ENCODE results near the gene MSH3. TPM values are rescaled to one million over a fixed set of nuclear protein-coding genes. Genes with fewer than 3 reads are reported as not detected.
A peak's percentile ranks its signal among the peaks of the same experiment; 100 is the strongest.
"Not testable (repeated sequence)": the region's sequence is repeated elsewhere in the genome, so short reads cannot be mapped to it uniquely, and the experiment has no call there.

The MSH3 gene
- total and polyA plus RNA-seq, 5 donors from 2014 or later = 11.2 to 17.3 (median 13.3) TPM

DNA sequence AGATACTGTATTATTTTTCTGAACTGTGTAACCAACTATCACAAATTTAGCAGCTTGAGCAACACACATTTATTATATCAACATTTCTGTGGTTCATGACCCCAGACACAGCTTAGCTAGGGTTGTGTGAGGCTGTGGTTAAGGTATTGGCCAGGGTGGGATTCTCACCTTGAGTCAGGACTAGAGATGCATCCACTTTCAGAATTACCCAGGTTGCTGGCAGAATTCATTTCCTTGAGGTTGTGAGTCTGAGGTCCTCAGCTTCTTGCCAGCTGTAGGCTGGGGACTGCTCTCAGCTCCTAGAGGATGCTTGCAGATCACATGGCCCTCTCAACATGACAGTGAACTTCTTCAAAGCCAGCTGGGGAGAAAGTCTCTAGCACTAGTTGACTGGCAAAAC lies 183.2 kb downstream of the MSH3 start:
- H3K9me3 Mint-ChIP-seq = peaks cover 0 to 4% (median 0%) of the 10 kb centered on the region in 7 donors
- no peak overlapping the region for H3K4me3 Mint-ChIP-seq
- no peak overlapping the region for H3K4me3 ChIP-seq (ENCODE audit: low read depth, low read length)
- H3K27me3 Mint-ChIP-seq = no peaks in the 10 kb centered on the region
- peaks cover 10% of the 10 kb centered on the region for H3K36me3 Mint-ChIP-seq
- peaks cover 2% of the 10 kb centered on the region for H3K36me3 ChIP-seq (ENCODE audit: control insufficient read depth, insufficient read depth, low read length)
- H3K4me1 Mint-ChIP-seq = peaks cover 9 to 21% (median 16%) of the 10 kb centered on the region in 4 donors
- no peaks in the 10 kb centered on the region for H3K27me3 ChIP-seq (ENCODE audit: control insufficient read depth, insufficient read depth, low read length)
- ATAC-seq (ENCODE audit: low read depth in 2 of 2) (no peak), DNase-seq (peak in 1 of 3 donors; percentile 27)
- no peaks in the 10 kb centered on the region for H3K4me1 ChIP-seq (ENCODE audit: control insufficient read depth, insufficient read depth, low read length, poor library complexity, severe bottlenecking)
- no peaks in the 10 kb centered on the region for H3K9me3 ChIP-seq (ENCODE audit: control insufficient read depth in 2 of 2, low read length in 2 of 2)
- peak overlapping the region in 2 of 3 donors; percentile 9 to 13 for H3K27ac Mint-ChIP-seq
- H3K27ac ChIP-seq (ENCODE audit: insufficient read depth, low read length, poor library complexity, severe bottlenecking) = no peak overlapping the region

DNA sequence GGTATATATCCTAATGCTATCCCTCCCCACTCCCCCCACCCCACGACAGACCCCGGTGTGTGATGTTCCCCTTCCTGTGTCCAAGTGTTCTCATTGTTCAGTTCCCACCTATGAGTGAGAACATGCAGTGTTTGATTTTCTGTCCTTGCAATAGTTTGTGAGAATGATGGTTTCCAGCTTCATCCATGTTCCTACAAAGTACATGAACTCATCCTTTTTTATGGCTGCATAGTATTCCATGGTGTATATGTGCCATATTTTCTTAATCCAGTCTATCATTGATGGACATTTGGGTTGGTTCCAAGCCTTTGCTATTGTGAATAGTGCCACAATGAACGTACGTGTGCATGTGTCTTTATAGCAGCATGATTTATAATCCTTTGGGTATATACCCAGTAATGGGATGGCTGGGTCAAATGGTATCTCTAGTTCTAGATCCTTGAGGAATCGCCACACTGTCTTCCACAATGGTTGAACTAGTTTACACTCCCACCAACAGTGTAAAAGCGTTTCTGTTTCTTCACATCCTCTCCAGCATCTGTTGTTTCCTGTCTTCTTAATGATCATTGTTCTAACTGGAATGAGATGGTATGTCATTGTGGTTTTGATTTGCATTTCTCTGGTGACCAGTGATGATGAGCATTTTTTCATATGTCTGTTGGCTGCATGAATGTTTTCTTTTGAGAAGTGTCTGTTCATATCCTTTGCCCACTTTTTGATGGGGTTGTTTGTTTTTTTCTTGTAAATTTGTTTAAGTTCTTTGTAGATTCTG lies 186.8 kb downstream of the MSH3 start:
- H3K27me3 ChIP-seq (ENCODE audit: control insufficient read depth, insufficient read depth, low read length); H3K27ac Mint-ChIP-seq; DNase-seq; H3K4me1 ChIP-seq (ENCODE audit: control insufficient read depth, insufficient read depth, low read length, poor library complexity, severe bottlenecking); H3K27ac ChIP-seq (ENCODE audit: insufficient read depth, low read length, poor library complexity, severe bottlenecking); H3K9me3 Mint-ChIP-seq; ATAC-seq (ENCODE audit: low read depth in 2 of 2); H3K36me3 ChIP-seq (ENCODE audit: control insufficient read depth, insufficient read depth, low read length); H3K9me3 ChIP-seq (ENCODE audit: control insufficient read depth in 2 of 2, low read length in 2 of 2); H3K4me3 ChIP-seq (ENCODE audit: low read depth, low read length); H3K4me3 Mint-ChIP-seq; H3K27me3 Mint-ChIP-seq: not testable (repeated sequence)
- Mint-ChIP-seq H3K4me1 (peaks cover 7 to 20% (median 19%) of the 10 kb centered on the region in 4 donors), H3K36me3 (peaks cover 23% of the 10 kb centered on the region)

DNA sequence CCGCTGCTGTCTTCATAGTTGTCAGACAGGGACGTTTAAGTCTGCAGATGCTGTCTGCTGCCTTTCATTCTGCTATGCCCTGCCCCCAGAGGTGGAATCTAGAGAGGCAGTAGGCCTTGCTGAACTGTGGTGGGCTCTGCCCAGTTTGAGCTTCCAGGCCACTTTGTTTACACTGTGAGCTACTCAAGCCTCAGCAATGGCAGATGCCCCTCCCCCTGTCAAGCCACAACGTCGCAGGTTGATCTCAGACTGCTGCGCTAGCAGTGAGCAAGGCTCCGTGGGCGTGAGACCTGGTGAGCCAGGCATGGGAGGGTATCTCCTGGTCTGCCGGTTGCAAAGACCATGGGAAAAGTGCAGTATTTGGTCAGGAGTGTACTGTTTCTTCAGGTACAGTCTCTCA lies 192.0 kb downstream of the MSH3 start:
- peaks cover 12% of the 10 kb centered on the region for H3K36me3 ChIP-seq (ENCODE audit: control insufficient read depth, insufficient read depth, low read length)
- H3K27me3 Mint-ChIP-seq; H3K27me3 ChIP-seq (ENCODE audit: control insufficient read depth, insufficient read depth, low read length); DNase-seq; H3K4me1 ChIP-seq (ENCODE audit: control insufficient read depth, insufficient read depth, low read length, poor library complexity, severe bottlenecking); H3K4me3 ChIP-seq (ENCODE audit: low read depth, low read length); H3K27ac Mint-ChIP-seq; ATAC-seq (ENCODE audit: low read depth in 2 of 2); H3K4me3 Mint-ChIP-seq; H3K27ac ChIP-seq (ENCODE audit: insufficient read depth, low read length, poor library complexity, severe bottlenecking): not testable (repeated sequence)
- peaks cover 0 to 22% (median 11%) of the 10 kb centered on the region in 7 donors for H3K9me3 Mint-ChIP-seq
- peaks cover 5 to 17% (median 10%) of the 10 kb centered on the region in 4 donors for H3K4me1 Mint-ChIP-seq
- H3K36me3 Mint-ChIP-seq = peaks cover 53% of the 10 kb centered on the region
- H3K9me3 ChIP-seq (ENCODE audit: control insufficient read depth in 2 of 2, low read length in 2 of 2) = peaks cover 2 to 22% of the 10 kb centered on the region in 2 experiments

DNA sequence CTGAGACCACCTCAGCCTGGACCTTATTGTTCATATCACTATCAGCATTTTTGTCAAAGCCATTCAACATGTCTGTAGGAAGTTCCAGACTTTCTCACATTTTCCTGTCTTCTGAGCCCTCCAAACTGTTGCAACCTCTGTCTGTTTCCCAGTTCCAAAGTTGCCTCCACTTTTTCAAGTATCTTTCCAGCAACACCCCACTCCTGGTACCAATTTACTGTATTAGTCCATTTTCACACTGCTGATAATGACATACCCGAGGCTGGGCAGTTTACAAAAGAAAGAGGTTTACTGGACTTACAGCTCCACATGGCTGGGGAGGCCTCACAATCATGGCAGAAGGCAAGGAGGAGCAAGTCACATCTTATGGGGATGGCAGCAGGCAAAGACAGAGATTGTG lies 195.7 kb downstream of the MSH3 start:
- Mint-ChIP-seq H3K9me3 (peaks cover 0 to 21% (median 13%) of the 10 kb centered on the region in 7 donors), H3K36me3 (peaks cover 51% of the 10 kb centered on the region), H3K4me3 (peak overlapping the region in 1 of 4 donors; percentile 13), H3K4me1 (peaks cover 5 to 21% (median 8%) of the 10 kb centered on the region in 4 donors)
- H3K27me3 Mint-ChIP-seq; H3K27ac ChIP-seq (ENCODE audit: insufficient read depth, low read length, poor library complexity, severe bottlenecking); H3K27me3 ChIP-seq (ENCODE audit: control insufficient read depth, insufficient read depth, low read length); DNase-seq; ATAC-seq (ENCODE audit: low read depth in 2 of 2); H3K4me1 ChIP-seq (ENCODE audit: control insufficient read depth, insufficient read depth, low read length, poor library complexity, severe bottlenecking); H3K4me3 ChIP-seq (ENCODE audit: low read depth, low read length); H3K27ac Mint-ChIP-seq: not testable (repeated sequence)
- H3K9me3 ChIP-seq (ENCODE audit: control insufficient read depth in 2 of 2, low read length in 2 of 2) = peaks cover 2 to 22% of the 10 kb centered on the region in 2 experiments
- H3K36me3 ChIP-seq (ENCODE audit: control insufficient read depth, insufficient read depth, low read length) = peaks cover 12% of the 10 kb centered on the region

DNA sequence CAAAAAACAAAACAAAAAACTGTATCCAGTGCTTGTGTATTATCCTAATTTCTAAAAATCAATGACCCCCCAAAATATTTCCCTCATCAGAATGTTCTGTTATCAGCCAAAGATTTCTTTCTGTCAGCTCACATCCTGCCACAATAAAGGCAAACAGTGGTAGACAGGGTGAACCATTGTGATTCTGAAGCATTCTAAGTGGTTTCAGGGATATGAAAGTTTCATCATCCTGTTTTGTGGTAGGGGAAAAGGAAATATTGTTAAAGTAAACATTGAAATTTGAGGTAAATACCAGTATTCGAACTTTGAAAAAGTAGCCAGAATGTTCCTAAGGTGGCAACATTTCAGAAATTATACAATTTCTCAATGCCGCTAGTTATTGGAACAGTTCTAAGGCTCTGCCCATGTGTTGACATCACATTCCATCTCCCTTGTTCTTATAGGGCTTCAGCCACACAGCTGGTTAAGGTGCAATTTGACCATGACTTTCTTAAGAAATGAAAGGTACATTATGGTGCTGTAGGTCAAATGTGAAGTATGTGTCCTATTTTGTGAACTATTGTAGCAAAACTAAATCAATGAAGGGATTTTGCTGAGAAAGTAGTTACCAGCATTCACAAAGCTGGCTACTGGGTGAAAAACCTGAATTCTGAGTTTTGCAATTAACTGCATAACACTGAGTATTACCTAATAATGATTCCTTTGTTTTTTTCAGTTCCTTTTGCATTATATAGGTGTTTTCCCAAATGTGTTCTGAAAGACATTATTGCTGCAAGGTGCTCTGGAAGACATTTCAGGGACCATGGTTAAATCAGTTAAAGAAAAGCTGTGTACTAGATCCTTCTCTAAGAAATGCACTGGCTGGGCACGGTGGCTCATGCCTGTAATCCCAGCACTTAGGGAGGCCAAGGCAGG lies 198.1 kb downstream of the MSH3 start:
- Histone ChIP-seq H3K4me1 (ENCODE audit: control insufficient read depth, insufficient read depth, low read length, poor library complexity, severe bottlenecking) (no peaks in the 10 kb centered on the region), H3K27me3 (ENCODE audit: control insufficient read depth, insufficient read depth, low read length) (no peaks in the 10 kb centered on the region), H3K27ac (ENCODE audit: insufficient read depth, low read length, poor library complexity, severe bottlenecking) (no peak overlapping the region), H3K36me3 (ENCODE audit: control insufficient read depth, insufficient read depth, low read length) (peaks cover 24% of the 10 kb centered on the region), H3K9me3 (ENCODE audit: control insufficient read depth in 2 of 2, low read length in 2 of 2) (peaks cover 6 to 22% of the 10 kb centered on the region in 2 experiments), H3K4me3 (ENCODE audit: low read depth, low read length) (no peak overlapping the region)
- no peak overlapping the region for H3K4me3 Mint-ChIP-seq
- H3K36me3 Mint-ChIP-seq = peaks cover 58% of the 10 kb centered on the region
- no peaks in the 10 kb centered on the region for H3K27me3 Mint-ChIP-seq
- peaks cover 0 to 26% (median 13%) of the 10 kb centered on the region in 7 donors for H3K9me3 Mint-ChIP-seq
- ATAC-seq (ENCODE audit: low read depth in 2 of 2) = no peak
- peaks cover 0 to 21% (median 8%) of the 10 kb centered on the region in 4 donors for H3K4me1 Mint-ChIP-seq
- DNase-seq = no peak
- no peak overlapping the region for H3K27ac Mint-ChIP-seq

DNA sequence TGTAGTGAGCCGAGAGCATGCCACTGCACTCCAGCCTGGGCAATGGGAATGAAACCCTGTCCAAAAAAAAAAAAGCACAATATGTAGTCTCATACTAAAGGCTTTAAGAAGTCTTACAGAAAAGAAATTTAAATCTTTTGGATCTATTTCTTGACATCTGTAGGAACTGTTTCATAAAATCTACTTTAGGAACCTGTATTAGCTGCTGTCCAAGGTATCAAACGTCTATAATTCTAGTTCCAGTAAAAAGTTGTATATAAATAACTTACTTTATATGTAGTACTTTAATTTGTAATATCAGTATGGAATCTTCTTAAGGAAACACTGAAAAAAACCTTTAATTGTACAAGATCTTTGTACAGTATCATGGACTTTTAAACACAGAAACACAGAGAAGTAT lies 199.0 kb downstream of the MSH3 start:
- Histone ChIP-seq H3K36me3 (ENCODE audit: control insufficient read depth, insufficient read depth, low read length) (peaks cover 22% of the 10 kb centered on the region), H3K4me1 (ENCODE audit: control insufficient read depth, insufficient read depth, low read length, poor library complexity, severe bottlenecking) (no peaks in the 10 kb centered on the region), H3K9me3 (ENCODE audit: control insufficient read depth in 2 of 2, low read length in 2 of 2) (peaks cover 6 to 22% of the 10 kb centered on the region in 2 experiments), H3K4me3 (ENCODE audit: low read depth, low read length) (no peak overlapping the region), H3K27me3 (ENCODE audit: control insufficient read depth, insufficient read depth, low read length) (no peaks in the 10 kb centered on the region), H3K27ac (ENCODE audit: insufficient read depth, low read length, poor library complexity, severe bottlenecking) (no peak overlapping the region)
- H3K27ac Mint-ChIP-seq = no peak overlapping the region
- peaks cover 56% of the 10 kb centered on the region for H3K36me3 Mint-ChIP-seq
- H3K9me3 Mint-ChIP-seq = peaks cover 0 to 23% (median 10%) of the 10 kb centered on the region in 7 donors
- DNase-seq (no peak), ATAC-seq (ENCODE audit: low read depth in 2 of 2) (no peak)
- peaks cover 0 to 21% (median 8%) of the 10 kb centered on the region in 4 donors for H3K4me1 Mint-ChIP-seq
- H3K27me3 Mint-ChIP-seq = no peaks in the 10 kb centered on the region
- no peak overlapping the region for H3K4me3 Mint-ChIP-seq

DNA sequence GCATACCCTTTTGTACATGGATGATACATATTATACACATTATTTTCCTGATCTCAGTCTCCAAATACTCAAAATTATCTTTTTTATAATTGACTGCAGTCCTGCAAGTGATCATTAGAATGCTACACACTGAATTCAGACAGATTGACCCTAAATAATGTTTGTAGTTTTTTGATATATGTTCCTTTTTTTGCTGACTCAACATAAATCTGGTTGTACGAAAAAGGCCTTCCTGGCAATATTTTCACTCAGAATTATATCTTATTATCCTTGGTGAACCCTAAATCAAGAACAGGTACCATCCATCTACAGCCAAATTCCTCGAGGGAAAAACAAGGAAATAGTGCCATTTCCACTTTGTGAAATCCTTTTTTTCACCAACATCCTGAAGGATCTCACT lies 200.1 kb downstream of the MSH3 start:
- no peaks in the 10 kb centered on the region for H3K27me3 ChIP-seq (ENCODE audit: control insufficient read depth, insufficient read depth, low read length)
- no peaks in the 10 kb centered on the region for H3K27me3 Mint-ChIP-seq
- no peak overlapping the region for H3K4me3 ChIP-seq (ENCODE audit: low read depth, low read length)
- H3K36me3 ChIP-seq (ENCODE audit: control insufficient read depth, insufficient read depth, low read length) = peaks cover 15% of the 10 kb centered on the region
- DNase-seq = no peak
- H3K27ac Mint-ChIP-seq = no peak overlapping the region
- H3K36me3 Mint-ChIP-seq = peaks cover 50% of the 10 kb centered on the region
- ATAC-seq (ENCODE audit: low read depth in 2 of 2) = no peak
- no peak overlapping the region for H3K27ac ChIP-seq (ENCODE audit: insufficient read depth, low read length, poor library complexity, severe bottlenecking)
- no peaks in the 10 kb centered on the region for H3K4me1 ChIP-seq (ENCODE audit: control insufficient read depth, insufficient read depth, low read length, poor library complexity, severe bottlenecking)
- H3K9me3 ChIP-seq (ENCODE audit: control insufficient read depth in 2 of 2, low read length in 2 of 2) = peaks cover 6 to 11% of the 10 kb centered on the region in 2 experiments
- peaks cover 0 to 22% (median 10%) of the 10 kb centered on the region in 7 donors for H3K9me3 Mint-ChIP-seq
- no peak overlapping the region for H3K4me3 Mint-ChIP-seq
- H3K4me1 Mint-ChIP-seq = peaks cover 0 to 21% (median 8%) of the 10 kb centered on the region in 4 donors
